Astrocyte (in vitro differentiated cells and primary cell): Measurements from ENCODE around the gene KIF21A. TPM values are rescaled to one million over a fixed set of nuclear protein-coding genes. Genes with fewer than 3 reads are reported as not detected.

Experiments used
- DNase-seq: peaks from one replicate; pipeline ENCODE4 v3.0.0-alpha.2; 2010; ENCODE audit warnings: low read depth
- FAIRE-seq: peaks from 2 replicates; lab custom pipeline; 2011; peaks lifted over from hg19 to GRCh38; lab: Jason Lieb, UNC
- H2AFZ ChIP-seq: 2 replicates; pipeline ENCODE4 v1.6.0; 2012; ENCODE audit warnings: low read depth, low read length, inconsistent platforms
- H3K27ac ChIP-seq: 2 replicates; pipeline ENCODE4 v1.5.1; 2011; ENCODE audit warnings: low read depth, low read length, inconsistent platforms
- H3K27me3 ChIP-seq: 2 replicates; pipeline ENCODE4 v1.6.0; 2011; ENCODE audit warnings: low read length, inconsistent platforms; ENCODE audit not compliant: insufficient read depth
- H3K36me3 ChIP-seq: 2 replicates; pipeline ENCODE4 v1.5.1; 2011; ENCODE audit warnings: low read length, inconsistent platforms; ENCODE audit not compliant: insufficient read depth
- H3K4me1 ChIP-seq: 2 replicates; pipeline ENCODE4 v1.5.1; 2011; ENCODE audit warnings: low read length, inconsistent platforms; ENCODE audit not compliant: insufficient read depth
- H3K4me2 ChIP-seq: 2 replicates; pipeline ENCODE4 v1.6.0; 2012; ENCODE audit warnings: low read length, inconsistent platforms
- H3K4me3 ChIP-seq: 2 replicates; pipeline ENCODE4 v1.5.1; 2011; ENCODE audit warnings: low read depth, mild to moderate bottlenecking, low read length, inconsistent platforms; ENCODE audit not compliant: insufficient read depth
- H3K79me2 ChIP-seq: 2 replicates; pipeline ENCODE4 v1.6.0; 2012; ENCODE audit warnings: mild to moderate bottlenecking, low read length, inconsistent platforms; ENCODE audit not compliant: insufficient read depth
- H3K9ac ChIP-seq: 2 replicates; pipeline ENCODE4 v1.6.0; 2012; ENCODE audit warnings: mild to moderate bottlenecking, low read length, inconsistent platforms
- H3K9me3 ChIP-seq: 2 replicates; pipeline ENCODE4 v1.5.1; 2012; ENCODE audit warnings: low read depth, mild to moderate bottlenecking, low read length, inconsistent platforms; ENCODE audit not compliant: insufficient read depth
- H4K20me1 ChIP-seq: 2 replicates; pipeline ENCODE4 v1.6.0; 2012; ENCODE audit warnings: low read length, inconsistent platforms; ENCODE audit not compliant: insufficient read depth
- H3K27ac Mint-ChIP-seq: one replicate; pipeline ENCODE4 v1.8.0; 2021; ENCODE audit warnings: mild to moderate bottlenecking, mixed read lengths; ENCODE audit not compliant: unreplicated experiment
- H3K27me3 Mint-ChIP-seq: one replicate; pipeline ENCODE4 v1.8.0; 2021; ENCODE audit warnings: low read depth, mixed read lengths; ENCODE audit not compliant: unreplicated experiment
- H3K36me3 Mint-ChIP-seq: one replicate; pipeline ENCODE4 v1.8.0; 2021; ENCODE audit warnings: low read depth, mixed read lengths; ENCODE audit not compliant: unreplicated experiment
- H3K4me1 Mint-ChIP-seq: one replicate; pipeline ENCODE4 v1.8.0; 2021; ENCODE audit warnings: low read depth, mixed read lengths; ENCODE audit not compliant: unreplicated experiment
- H3K4me3 Mint-ChIP-seq: one replicate; pipeline ENCODE4 v1.8.0; 2021; ENCODE audit warnings: mild to moderate bottlenecking, moderate library complexity, mixed read lengths; ENCODE audit not compliant: unreplicated experiment
- H3K9me3 Mint-ChIP-seq: one replicate; pipeline ENCODE4 v1.8.0; 2021; ENCODE audit warnings: mild to moderate bottlenecking, mixed read lengths; ENCODE audit not compliant: unreplicated experiment
- CTCF ChIP-seq: IDR thresholded peaks from 2 replicates; pipeline ENCODE4 v1.5.1; 2011; ENCODE audit warnings: low read depth, mild to moderate bottlenecking, inconsistent platforms, low read length, moderate library complexity; ENCODE audit not compliant: insufficient read depth
- EZH2 ChIP-seq: IDR thresholded peaks from 2 replicates; pipeline ENCODE4 v1.6.1; 2012; ENCODE audit warnings: mild to moderate bottlenecking, low read length, inconsistent platforms; ENCODE audit not compliant: insufficient read depth
- total RNA-seq: library from RNA; stranded (reverse); gene quantifications from 2 replicates; pipeline ENCODE4 v1.2.1, GENCODE V29; 2021

The KIF21A gene
- total RNA-seq, 1 donor from 2014 or later = 26.3 TPM

DNA sequence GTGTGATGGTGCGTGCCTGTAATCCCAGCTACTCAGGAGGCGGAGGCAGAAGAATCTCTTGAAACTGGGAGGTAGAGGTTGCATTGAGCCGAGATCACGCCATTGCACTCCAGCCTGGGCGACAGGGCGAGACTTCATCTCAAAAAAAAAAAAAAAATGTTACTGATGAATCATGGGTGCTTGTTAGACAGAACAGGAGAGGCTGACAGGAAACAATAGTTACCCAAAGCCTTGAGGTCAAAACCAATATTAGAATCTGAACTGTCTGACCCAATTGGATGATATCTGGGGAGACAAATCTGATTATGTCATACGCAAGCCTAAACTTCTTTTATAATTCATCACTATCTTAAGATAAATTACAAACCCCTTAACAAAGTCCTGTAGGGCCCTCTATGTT lies 40.7 kb upstream of the KIF21A start:
- Histone ChIP-seq H3K27me3 (no peaks in the 10 kb centered on the region), H3K9me3 (no peaks in the 10 kb centered on the region), H2AFZ (no peak overlapping the region), H3K9ac (no peak overlapping the region), H3K36me3 (no peaks in the 10 kb centered on the region), H3K79me2 (no peaks in the 10 kb centered on the region), H3K4me1 (no peaks in the 10 kb centered on the region), H4K20me1 (no peaks in the 10 kb centered on the region), H3K4me2 (no peak overlapping the region), H3K4me3 (no peak overlapping the region), H3K27ac (no peak overlapping the region)
- TF ChIP-seq CTCF (no peak), EZH2 (no peak)
- Mint-ChIP-seq H3K27me3 (no peaks in the 10 kb centered on the region), H3K27ac (no peak overlapping the region), H3K4me1 (no peaks in the 10 kb centered on the region), H3K9me3 (no peaks in the 10 kb centered on the region), H3K36me3 (no peaks in the 10 kb centered on the region), H3K4me3 (no peak overlapping the region)
- DNase-seq = no peak
- FAIRE-seq = no peak

DNA sequence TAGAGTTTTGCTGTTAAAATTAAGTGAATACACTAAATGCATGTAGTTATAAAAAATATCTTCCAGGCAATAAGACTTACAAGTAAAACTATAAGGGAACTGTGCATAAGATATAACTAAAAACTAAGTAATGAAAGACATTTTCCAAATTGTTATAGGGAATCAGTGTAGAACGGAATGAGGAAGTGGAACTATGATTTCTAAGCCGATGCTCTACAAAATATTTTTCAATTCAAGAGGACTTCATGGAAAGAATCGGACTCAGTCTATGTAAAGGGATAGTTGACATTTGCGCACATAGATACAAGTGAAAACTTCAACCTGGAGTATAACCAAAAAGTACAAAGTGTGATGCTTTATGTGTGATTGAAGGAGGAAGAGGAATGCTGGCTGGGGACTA lies 40.1 kb upstream of the KIF21A start:
- Histone ChIP-seq H3K79me2 (no peaks in the 10 kb centered on the region), H3K36me3 (no peaks in the 10 kb centered on the region), H3K9ac (no peak overlapping the region), H3K4me3 (no peak overlapping the region), H2AFZ (no peak overlapping the region), H3K27ac (no peak overlapping the region), H3K27me3 (no peaks in the 10 kb centered on the region), H3K9me3 (no peaks in the 10 kb centered on the region), H4K20me1 (no peaks in the 10 kb centered on the region), H3K4me1 (no peaks in the 10 kb centered on the region), H3K4me2 (no peak overlapping the region)
- FAIRE-seq (no peak), DNase-seq (no peak)
- H3K36me3 Mint-ChIP-seq = no peaks in the 10 kb centered on the region
- no peaks in the 10 kb centered on the region for H3K9me3 Mint-ChIP-seq
- H3K27me3 Mint-ChIP-seq = no peaks in the 10 kb centered on the region
- TF ChIP-seq EZH2 = no peak
- no peak for TF ChIP-seq CTCF
- no peak overlapping the region for H3K4me3 Mint-ChIP-seq
- no peaks in the 10 kb centered on the region for H3K4me1 Mint-ChIP-seq
- no peak overlapping the region for H3K27ac Mint-ChIP-seq

- Histone ChIP-seq H3K4me3 (no peak overlapping the region), H3K9me3 (no peaks in the 10 kb centered on the region), H3K4me1 (no peaks in the 10 kb centered on the region), H3K36me3 (no peaks in the 10 kb centered on the region), H3K27me3 (no peaks in the 10 kb centered on the region), H3K79me2 (no peaks in the 10 kb centered on the region), H3K27ac (no peak overlapping the region), H3K4me2 (no peak overlapping the region), H4K20me1 (no peaks in the 10 kb centered on the region), H2AFZ (no peak overlapping the region), H3K9ac (no peak overlapping the region)
- peaks cover 5% of the 10 kb centered on the region for H3K9me3 Mint-ChIP-seq
- no peak for FAIRE-seq
- no peak for TF ChIP-seq CTCF
- no peak for TF ChIP-seq EZH2
- H3K27me3 Mint-ChIP-seq = no peaks in the 10 kb centered on the region
- no peak overlapping the region for H3K4me3 Mint-ChIP-seq
- no peaks in the 10 kb centered on the region for H3K36me3 Mint-ChIP-seq
- no peaks in the 10 kb centered on the region for H3K4me1 Mint-ChIP-seq
- no peak overlapping the region for H3K27ac Mint-ChIP-seq
- DNase-seq = no peak
Measured at GRCh38 chr12:39476894-39477293, 34.0 kb upstream of the KIF21A start.
